ENCODE data around the gene TCEAL1.

DNA sequence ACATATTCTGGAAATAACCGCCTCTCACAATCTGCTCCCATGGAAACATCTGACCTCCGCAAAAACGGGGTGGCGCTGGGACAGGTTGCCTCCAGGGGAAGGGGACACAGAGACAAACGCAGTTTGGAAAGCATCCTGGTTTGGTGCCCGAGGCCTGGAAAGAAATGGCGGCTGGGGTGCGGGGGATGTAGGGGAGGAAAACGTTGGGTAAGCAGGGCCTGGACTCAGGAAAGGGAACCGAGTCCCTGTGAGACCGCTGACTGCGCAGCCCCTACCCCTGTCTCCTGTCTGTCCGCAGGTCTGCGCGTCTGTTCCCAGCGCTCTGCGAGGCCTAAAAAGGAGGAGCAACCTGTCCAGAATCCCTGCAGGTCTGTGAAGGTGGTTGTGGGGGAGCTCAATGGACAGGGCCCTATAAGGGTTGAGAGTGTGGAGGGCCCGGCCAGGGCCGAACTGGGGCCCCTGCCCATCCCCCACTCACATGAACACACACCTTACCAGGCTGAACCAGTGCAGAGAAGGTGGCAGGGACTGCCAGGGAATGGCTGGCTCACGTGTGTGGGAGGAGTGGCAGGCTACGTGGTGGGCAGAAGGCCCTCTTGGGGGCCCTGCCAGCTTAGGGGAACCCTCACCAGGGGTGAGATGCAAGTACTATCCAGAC lies 20.3 kb upstream of the TCEAL1 start:
- no peak for TF ChIP-seq EZH2 (IDR thresholded peaks at IDR 0.05; ENCODE audit: low read length)
- TF ChIP-seq, protein P1, sequence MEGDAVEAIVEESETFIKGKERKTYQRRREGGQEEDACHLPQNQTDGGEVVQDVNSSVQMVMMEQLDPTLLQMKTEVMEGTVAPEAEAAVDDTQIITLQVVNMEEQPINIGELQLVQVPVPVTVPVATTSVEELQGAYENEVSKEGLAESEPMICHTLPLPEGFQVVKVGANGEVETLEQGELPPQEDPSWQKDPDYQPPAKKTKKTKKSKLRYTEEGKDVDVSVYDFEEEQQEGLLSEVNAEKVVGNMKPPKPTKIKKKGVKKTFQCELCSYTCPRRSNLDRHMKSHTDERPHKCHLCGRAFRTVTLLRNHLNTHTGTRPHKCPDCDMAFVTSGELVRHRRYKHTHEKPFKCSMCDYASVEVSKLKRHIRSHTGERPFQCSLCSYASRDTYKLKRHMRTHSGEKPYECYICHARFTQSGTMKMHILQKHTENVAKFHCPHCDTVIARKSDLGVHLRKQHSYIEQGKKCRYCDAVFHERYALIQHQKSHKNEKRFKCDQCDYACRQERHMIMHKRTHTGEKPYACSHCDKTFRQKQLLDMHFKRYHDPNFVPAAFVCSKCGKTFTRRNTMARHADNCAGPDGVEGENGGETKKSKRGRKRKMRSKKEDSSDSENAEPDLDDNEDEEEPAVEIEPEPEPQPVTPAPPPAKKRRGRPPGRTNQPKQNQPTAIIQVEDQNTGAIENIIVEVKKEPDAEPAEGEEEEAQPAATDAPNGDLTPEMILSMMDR (optimal IDR thresholded peaks at IDR 0.05 in 1 of 3, IDR thresholded peaks at IDR 0.05 in 1 of 3, conservative IDR thresholded peaks at IDR 0.05 in 1 of 3; ENCODE audit: extremely low read depth in 1 of 3, insufficient read depth in 2 of 3, low read length in 3 of 3) = no peak

Data from keratinocyte (primary cell).